ENCODE data around the gene UBE2D1.

Gene UBE2D1

GRCh38 chr10:58320351-58321049, 14.3 kb upstream of the UBE2D1 start:
- H3K4me3 ChIP-seq (replicated peaks in 1 of 2; ENCODE audit: low read depth in 2 of 2, low read length in 2 of 2): no peak overlapping the region
- no peak for DNase-seq (ENCODE audit: low read depth in 2 of 2)
- TF ChIP-seq, protein P1, sequence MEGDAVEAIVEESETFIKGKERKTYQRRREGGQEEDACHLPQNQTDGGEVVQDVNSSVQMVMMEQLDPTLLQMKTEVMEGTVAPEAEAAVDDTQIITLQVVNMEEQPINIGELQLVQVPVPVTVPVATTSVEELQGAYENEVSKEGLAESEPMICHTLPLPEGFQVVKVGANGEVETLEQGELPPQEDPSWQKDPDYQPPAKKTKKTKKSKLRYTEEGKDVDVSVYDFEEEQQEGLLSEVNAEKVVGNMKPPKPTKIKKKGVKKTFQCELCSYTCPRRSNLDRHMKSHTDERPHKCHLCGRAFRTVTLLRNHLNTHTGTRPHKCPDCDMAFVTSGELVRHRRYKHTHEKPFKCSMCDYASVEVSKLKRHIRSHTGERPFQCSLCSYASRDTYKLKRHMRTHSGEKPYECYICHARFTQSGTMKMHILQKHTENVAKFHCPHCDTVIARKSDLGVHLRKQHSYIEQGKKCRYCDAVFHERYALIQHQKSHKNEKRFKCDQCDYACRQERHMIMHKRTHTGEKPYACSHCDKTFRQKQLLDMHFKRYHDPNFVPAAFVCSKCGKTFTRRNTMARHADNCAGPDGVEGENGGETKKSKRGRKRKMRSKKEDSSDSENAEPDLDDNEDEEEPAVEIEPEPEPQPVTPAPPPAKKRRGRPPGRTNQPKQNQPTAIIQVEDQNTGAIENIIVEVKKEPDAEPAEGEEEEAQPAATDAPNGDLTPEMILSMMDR (IDR thresholded peaks at IDR 0.05; ENCODE audit: low read depth, low read length): no peak

DNA sequence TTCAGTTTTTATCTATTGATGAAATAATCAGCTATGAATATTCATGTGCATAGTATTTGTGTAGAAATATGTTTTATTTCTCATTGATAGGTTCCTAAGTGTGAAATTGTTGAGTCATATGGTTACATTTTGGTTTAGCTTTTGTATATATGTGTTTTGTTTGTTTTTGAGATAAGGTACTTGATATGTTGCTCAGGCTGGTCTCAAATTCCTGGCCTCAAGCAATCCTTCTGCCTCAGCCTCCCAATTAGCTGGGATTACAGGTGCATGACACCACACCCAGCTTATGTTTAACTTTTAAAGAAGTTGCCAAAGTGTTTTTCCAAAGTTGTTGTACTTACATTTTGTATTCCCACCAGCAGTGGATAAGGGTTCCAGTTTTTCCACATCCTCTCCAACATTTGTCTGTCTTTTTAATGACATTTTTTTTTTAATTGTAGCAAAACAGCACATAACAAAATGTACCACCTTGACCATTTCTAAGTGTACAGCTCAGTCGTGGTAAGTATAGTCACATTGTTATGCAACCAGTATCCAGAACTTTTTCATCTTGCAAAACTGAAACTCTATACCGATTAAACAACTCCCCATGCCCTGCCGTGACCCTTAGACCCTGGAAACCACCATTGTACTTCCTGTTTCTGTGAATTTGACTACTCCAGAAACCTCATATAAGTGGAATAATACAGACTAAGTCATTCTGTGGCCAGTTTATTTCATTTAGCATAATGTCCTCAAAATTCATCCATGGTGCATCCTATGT, 12.6 kb upstream of the UBE2D1 start:
- TF ChIP-seq, protein P1 (IDR thresholded peaks at IDR 0.05; ENCODE audit: low read depth, low read length): no peak
- DNase-seq (ENCODE audit: low read depth in 2 of 2): peak; percentile 23 to 31
- H3K4me3 ChIP-seq (replicated peaks in 1 of 2; ENCODE audit: low read depth in 2 of 2, low read length in 2 of 2): no peak overlapping the region

- DNase-seq (ENCODE audit: low read depth in 2 of 2): no peak
- TF ChIP-seq, protein P1 (IDR thresholded peaks at IDR 0.05; ENCODE audit: low read depth, low read length): no peak
Measured at GRCh38 chr10:58322835-58323209, 12.0 kb upstream of the UBE2D1 start.

GRCh38 chr10:58326967-58327381, 7.8 kb upstream of the UBE2D1 start:
- TF ChIP-seq, protein P1 (IDR thresholded peaks at IDR 0.05; ENCODE audit: low read depth, low read length): no peak
- peak overlapping the region; percentile 15 to 47 for H3K4me3 ChIP-seq (replicated peaks in 1 of 2; ENCODE audit: low read depth in 2 of 2, low read length in 2 of 2)
- DNase-seq (ENCODE audit: low read depth in 2 of 2): peak; percentile 63 to 69

More at GRCh38 chr10:58322835-58323209, 12.0 kb upstream of the UBE2D1 start:
- no peak overlapping the region for H3K4me3 ChIP-seq (replicated peaks in 1 of 2; ENCODE audit: low read depth in 2 of 2, low read length in 2 of 2)

DNA sequence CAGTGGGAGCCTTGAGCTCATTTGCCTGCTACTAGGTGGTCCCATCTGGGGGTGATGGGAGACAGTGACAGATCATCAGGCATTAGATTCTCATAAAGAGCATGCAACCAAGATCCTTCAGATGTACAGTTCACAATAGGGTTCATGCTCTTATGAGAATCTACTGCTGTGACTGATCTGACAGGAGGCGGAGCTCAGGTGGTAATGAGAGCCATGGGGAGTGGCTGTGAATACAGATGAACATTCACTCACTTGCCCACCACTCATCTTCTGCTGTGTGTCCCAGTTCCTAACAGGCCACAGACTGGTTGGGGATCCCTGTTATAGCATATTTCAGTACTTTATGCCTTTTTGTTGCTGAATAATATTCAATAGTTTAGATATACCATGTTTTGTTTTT, 6.6 kb upstream of the UBE2D1 start:
- no peak overlapping the region for H3K4me3 ChIP-seq (replicated peaks in 1 of 2; ENCODE audit: low read depth in 2 of 2, low read length in 2 of 2)
- TF ChIP-seq, protein P1 (IDR thresholded peaks at IDR 0.05; ENCODE audit: low read depth, low read length): no peak
- DNase-seq (ENCODE audit: low read depth in 2 of 2): no peak

DNA sequence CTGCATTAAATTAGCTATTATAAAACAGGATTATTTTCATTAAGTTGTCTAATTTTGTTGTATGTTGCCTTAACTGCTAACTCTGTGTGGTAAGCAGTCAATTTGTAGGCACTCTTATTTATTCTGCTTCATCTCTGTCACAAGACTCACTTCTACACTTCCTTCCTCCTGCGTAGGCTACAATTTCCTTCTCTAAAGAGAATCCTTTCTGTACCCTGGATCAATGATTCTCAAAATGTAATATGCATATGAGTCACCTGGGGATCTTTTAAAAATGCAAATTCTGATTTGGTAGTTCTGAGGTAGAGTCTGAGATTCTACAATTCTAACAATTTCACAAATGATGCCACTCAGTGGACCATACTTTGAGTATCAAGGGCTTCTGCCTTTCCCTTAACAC, 4.4 kb upstream of the UBE2D1 start:
- TF ChIP-seq, protein P1 (IDR thresholded peaks at IDR 0.05; ENCODE audit: low read depth, low read length): no peak
- no peak for DNase-seq (ENCODE audit: low read depth in 2 of 2)
- no peak overlapping the region for H3K4me3 ChIP-seq (replicated peaks in 1 of 2; ENCODE audit: low read depth in 2 of 2, low read length in 2 of 2)

Measured in cardiac fibroblast (primary cell).